Activated naive CD8-positive, alpha-beta T cell treated with anti-CD3 and anti-CD28 coated beads, Interleukin-2, amount 50 U/mL, for 16 hours (primary cell): Measurements from ENCODE around the gene ACTL9.
"Not testable (repeated sequence)": the region's sequence is repeated elsewhere in the genome, so short reads cannot be mapped to it uniquely, and the experiment has no call there.

Experiments
- DNase-seq: peaks from one replicate; pipeline ENCODE4 v3.0.0-alpha.2; 2020; ENCODE audit warnings: low read depth, low spot score

ACTL9 gene

GRCh38 chr19:8698433-8699063, at the start of gene ACTL9:
Gene ACTL9 (minus strand): TSS chr19:8698795. CDS start chr19:8698701, 94 bp downstream.
- DNase-seq, result no peak

GRCh38 chr19:8739291-8740065, 40.9 kb upstream of the ACTL9 start:
- DNase-seq, result not testable (repeated sequence)

- DNase-seq, result no peak
These were observed 39.8 kb upstream of the ACTL9 start for GRCh38 chr19:8738377-8738776.

GRCh38 chr19:8731428-8732169, 33.0 kb upstream of the ACTL9 start:
- no peak for DNase-seq

- DNase-seq, result no peak
These were observed 25.7 kb upstream of the ACTL9 start for GRCh38 chr19:8724276-8724675.

- no peak for DNase-seq
These were observed 23.4 kb upstream of the ACTL9 start for GRCh38 chr19:8722032-8722431.

- DNase-seq, result no peak
These were observed 22.7 kb upstream of the ACTL9 start, which contains the start of gene OR2Z1 for GRCh38 chr19:8721334-8721733. Gene OR2Z1 (plus strand): TSS chr19:8721634. CDS start chr19:8731029, 9,395 bp downstream.

- not testable (repeated sequence) for DNase-seq
These were observed 11.7 kb upstream of the ACTL9 start for GRCh38 chr19:8710337-8710736.

GRCh38 chr19:8705742-8706141, 7.1 kb upstream of the ACTL9 start:
- DNase-seq, result no peak

- not testable (repeated sequence) for DNase-seq
These were observed 6.7 kb upstream of the ACTL9 start for GRCh38 chr19:8705304-8705703.

- no peak for DNase-seq
These were observed 4.6 kb upstream of the ACTL9 start for GRCh38 chr19:8703223-8703622.

GRCh38 chr19:8702350-8702749, 3.8 kb upstream of the ACTL9 start:
- DNase-seq, result no peak

- DNase-seq, result no peak
These were observed 2.4 kb upstream of the ACTL9 start for GRCh38 chr19:8700956-8701355.

- no peak for DNase-seq
These were observed 1.3 kb upstream of the ACTL9 start for GRCh38 chr19:8699908-8700307.

- no peak for DNase-seq
These were observed 743 bp downstream of the ACTL9 start for GRCh38 chr19:8697671-8698432.

- no peak for DNase-seq
These were observed 1.6 kb downstream of the ACTL9 start for GRCh38 chr19:8696993-8697392.

GRCh38 chr19:8695911-8696310, 2.7 kb downstream of the ACTL9 start:
- DNase-seq, result no peak

- no peak for DNase-seq
These were observed 3.1 kb downstream of the ACTL9 start for GRCh38 chr19:8695501-8695900.

- DNase-seq, result no peak
These were observed 7.6 kb downstream of the ACTL9 start for GRCh38 chr19:8690753-8691539.

GRCh38 chr19:8688930-8689329, 9.7 kb downstream of the ACTL9 start:
- no peak for DNase-seq

- no peak for DNase-seq
These were observed 12.0 kb downstream of the ACTL9 start for GRCh38 chr19:8686549-8686948.
